ENCODE data around the gene CENPP. TPM values are rescaled to one million over a fixed set of nuclear protein-coding genes. Genes with fewer than 3 reads are reported as not detected.

The CENPP gene
- total RNA-seq, 2 donors from 2014 or later: 1.1 to 1.2 TPM

DNA sequence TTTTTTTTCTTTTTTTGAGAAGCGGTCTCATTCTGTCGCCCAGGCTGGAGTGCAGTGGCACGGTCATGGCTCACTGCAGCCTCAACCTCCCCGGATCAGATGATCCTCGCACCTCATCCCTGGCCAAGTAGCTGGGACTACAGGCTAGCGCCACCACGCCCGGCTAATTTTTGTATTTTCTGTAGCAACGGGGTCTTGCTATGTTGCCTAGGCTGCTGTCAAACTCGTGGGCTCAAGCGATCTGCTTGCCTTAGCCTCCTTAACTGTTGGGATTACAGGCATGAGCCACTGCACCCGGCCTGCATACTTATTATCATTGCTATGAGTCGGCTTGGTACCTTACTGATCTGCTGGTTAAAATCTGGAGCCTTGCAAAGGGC, 31.5 kb upstream of the CENPP start:
- Histone ChIP-seq H3K36me3 (peaks cover 25% of the 10 kb centered on the region), H3K27ac (peak overlapping the region; percentile 68 to 71), H3K4me3 (peak overlapping the region; percentile 69 to 93), H3K4me1 (peaks cover 0 to 18% of the 10 kb centered on the region in 2 donors), H3K27me3 (no peaks in the 10 kb centered on the region), H3K9me3 (no peaks in the 10 kb centered on the region)
- TF ChIP-seq, protein P1, sequence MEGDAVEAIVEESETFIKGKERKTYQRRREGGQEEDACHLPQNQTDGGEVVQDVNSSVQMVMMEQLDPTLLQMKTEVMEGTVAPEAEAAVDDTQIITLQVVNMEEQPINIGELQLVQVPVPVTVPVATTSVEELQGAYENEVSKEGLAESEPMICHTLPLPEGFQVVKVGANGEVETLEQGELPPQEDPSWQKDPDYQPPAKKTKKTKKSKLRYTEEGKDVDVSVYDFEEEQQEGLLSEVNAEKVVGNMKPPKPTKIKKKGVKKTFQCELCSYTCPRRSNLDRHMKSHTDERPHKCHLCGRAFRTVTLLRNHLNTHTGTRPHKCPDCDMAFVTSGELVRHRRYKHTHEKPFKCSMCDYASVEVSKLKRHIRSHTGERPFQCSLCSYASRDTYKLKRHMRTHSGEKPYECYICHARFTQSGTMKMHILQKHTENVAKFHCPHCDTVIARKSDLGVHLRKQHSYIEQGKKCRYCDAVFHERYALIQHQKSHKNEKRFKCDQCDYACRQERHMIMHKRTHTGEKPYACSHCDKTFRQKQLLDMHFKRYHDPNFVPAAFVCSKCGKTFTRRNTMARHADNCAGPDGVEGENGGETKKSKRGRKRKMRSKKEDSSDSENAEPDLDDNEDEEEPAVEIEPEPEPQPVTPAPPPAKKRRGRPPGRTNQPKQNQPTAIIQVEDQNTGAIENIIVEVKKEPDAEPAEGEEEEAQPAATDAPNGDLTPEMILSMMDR (IDR thresholded peaks at IDR 0.05): no peak
- DNase-seq (ENCODE audit: low spot score): no peak

DNA sequence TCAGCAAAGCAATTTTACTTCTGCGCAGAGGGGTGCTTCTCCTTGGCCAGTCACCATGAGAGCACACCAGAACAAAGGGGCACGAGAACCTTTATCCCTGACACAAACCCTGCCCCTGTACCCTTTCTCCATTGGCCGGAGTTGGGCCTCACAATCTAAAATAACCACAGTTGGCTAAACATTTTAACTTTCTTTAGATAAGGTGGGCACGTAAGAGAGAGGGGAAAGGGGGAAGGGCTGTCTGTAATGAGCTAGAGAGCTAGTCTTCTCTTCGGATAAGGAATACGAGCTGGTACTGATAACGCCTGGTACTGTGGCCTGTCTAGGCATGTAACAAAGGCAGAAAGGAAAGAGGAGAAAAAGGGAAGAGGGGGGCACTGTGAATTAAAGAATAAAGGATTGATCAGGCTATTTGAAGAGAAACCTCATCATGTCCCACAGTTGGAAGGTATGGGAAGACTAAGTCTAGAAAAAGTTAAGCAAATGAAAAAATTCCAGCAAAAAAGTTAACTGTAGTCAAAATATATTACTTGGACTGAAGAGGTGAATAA, 30.4 kb upstream of the CENPP start:
- no peak for DNase-seq (ENCODE audit: low spot score)
- Histone ChIP-seq H3K4me1 (peaks cover 0 to 18% of the 10 kb centered on the region in 2 donors), H3K27ac (no peak overlapping the region), H3K4me3 (no peak overlapping the region), H3K27me3 (no peaks in the 10 kb centered on the region), H3K36me3 (peaks cover 32% of the 10 kb centered on the region), H3K9me3 (no peaks in the 10 kb centered on the region)
- TF ChIP-seq, protein P1 (IDR thresholded peaks at IDR 0.05): no peak

DNA sequence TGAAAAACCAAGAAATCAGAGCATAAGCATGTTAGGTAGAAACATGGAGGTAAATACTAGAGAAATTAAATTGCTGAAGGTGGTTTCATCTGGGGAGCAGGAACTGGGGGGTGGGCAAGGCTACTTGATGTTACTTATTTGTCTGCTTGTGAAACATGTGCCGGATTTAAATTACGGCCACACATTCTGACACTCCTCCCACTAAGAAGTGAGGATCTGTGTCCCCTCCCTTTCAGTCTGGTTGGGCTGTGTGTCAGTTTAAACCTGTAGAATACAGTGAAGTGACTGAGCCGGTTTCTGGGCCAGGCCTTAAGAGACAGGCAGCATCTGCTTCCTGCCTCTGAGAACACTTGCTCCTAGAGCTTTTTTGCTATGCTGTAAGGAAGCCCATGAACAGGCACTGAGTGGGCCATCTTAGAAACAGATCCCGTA, 29.9 kb upstream of the CENPP start:
- Histone ChIP-seq H3K27me3 (no peaks in the 10 kb centered on the region), H3K36me3 (peaks cover 37% of the 10 kb centered on the region), H3K27ac (no peak overlapping the region), H3K4me1 (peaks cover 0 to 18% of the 10 kb centered on the region in 2 donors), H3K4me3 (no peak overlapping the region), H3K9me3 (no peaks in the 10 kb centered on the region)
- no peak for DNase-seq (ENCODE audit: low spot score)
- TF ChIP-seq, protein P1 (IDR thresholded peaks at IDR 0.05): no peak

DNA sequence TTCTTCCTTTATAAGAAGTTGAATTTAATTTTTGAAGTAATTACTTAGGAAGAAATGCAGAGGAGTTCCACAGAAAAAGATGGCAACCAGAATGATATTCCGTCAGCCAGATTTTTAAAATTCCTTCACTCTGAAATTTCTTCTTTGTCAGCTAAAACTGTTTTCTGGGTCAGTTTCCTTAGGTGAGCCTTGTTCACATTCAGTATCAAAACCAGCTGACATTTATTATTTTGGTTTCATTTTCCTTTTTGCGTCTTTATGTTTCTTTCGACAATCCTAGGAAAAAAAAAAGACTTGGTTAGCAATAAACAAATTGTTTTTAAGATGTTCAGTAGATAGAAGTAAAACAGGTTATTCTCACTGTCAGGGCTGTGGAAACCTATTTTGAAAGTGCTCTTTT, 28.1 kb upstream of the CENPP start:
- peaks cover 54% of the 10 kb centered on the region for H3K36me3 ChIP-seq
- TF ChIP-seq, protein P1 (IDR thresholded peaks at IDR 0.05): no peak
- no peaks in the 10 kb centered on the region for H3K9me3 ChIP-seq
- peaks cover 0 to 11% of the 10 kb centered on the region in 2 donors for H3K4me1 ChIP-seq
- H3K27ac ChIP-seq: no peak overlapping the region
- H3K27me3 ChIP-seq: no peaks in the 10 kb centered on the region
- no peak for DNase-seq (ENCODE audit: low spot score)
- H3K4me3 ChIP-seq: no peak overlapping the region

DNA sequence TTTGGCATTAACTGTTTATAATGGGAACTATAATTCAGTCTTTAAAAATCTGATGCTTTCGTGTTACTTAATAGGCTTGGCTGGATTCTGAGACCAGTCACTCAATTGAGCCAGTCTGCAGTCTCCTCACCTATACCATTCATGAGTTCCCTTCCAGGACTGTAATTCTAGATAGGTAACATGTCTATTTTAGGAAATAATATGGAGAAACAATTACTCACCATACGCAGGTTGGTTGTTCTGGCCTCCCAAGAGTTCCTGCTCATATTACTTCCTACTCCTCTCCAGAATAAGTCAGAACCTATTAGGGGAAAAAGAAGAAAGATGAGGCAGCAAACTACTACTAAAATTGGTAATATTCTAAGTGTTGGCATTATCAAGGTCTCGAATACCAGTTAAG, 27.7 kb upstream of the CENPP start:
- TF ChIP-seq, protein P1 (IDR thresholded peaks at IDR 0.05): no peak
- peaks cover 0 to 7% of the 10 kb centered on the region in 2 donors for H3K4me1 ChIP-seq
- no peaks in the 10 kb centered on the region for H3K27me3 ChIP-seq
- no peak overlapping the region for H3K27ac ChIP-seq
- H3K4me3 ChIP-seq: no peak overlapping the region
- DNase-seq (ENCODE audit: low spot score): no peak
- H3K36me3 ChIP-seq: peaks cover 58% of the 10 kb centered on the region
- H3K9me3 ChIP-seq: no peaks in the 10 kb centered on the region

DNA sequence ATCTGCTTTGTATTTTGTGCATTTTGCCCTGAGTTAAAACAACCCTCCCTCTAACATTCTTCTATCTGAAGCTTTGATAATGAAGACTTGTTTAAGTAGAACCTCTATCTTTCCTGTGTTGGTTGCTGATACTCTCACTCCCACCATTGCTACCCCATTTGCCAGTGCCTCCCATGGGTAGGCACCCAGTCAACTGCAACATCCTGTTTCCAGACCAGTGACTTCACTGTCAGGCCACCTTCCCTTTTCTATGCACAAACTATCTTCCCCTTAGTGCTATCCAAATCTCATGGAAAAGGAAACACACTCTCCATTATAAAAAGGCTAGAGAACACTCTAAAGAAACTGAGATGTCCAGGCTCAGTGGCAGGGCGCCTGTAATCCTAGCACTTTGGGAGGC, 26.6 kb upstream of the CENPP start:
- no peak overlapping the region for H3K27ac ChIP-seq
- DNase-seq (ENCODE audit: low spot score): no peak
- peaks cover 69% of the 10 kb centered on the region for H3K36me3 ChIP-seq
- no peaks in the 10 kb centered on the region for H3K27me3 ChIP-seq
- no peak overlapping the region for H3K4me3 ChIP-seq
- no peaks in the 10 kb centered on the region for H3K9me3 ChIP-seq
- H3K4me1 ChIP-seq: peaks cover 0 to 5% of the 10 kb centered on the region in 2 donors
- TF ChIP-seq, protein P1 (IDR thresholded peaks at IDR 0.05): no peak

All from right atrium auricular region (tissue), 2 donors.